ENCODE data around the gene CNTNAP2. TPM values are rescaled to one million over a fixed set of nuclear protein-coding genes. Genes with fewer than 3 reads are reported as not detected.

CNTNAP2 gene
- total RNA-seq = 0.11 TPM in 1 of 2 replicates, not detected in the other

DNA sequence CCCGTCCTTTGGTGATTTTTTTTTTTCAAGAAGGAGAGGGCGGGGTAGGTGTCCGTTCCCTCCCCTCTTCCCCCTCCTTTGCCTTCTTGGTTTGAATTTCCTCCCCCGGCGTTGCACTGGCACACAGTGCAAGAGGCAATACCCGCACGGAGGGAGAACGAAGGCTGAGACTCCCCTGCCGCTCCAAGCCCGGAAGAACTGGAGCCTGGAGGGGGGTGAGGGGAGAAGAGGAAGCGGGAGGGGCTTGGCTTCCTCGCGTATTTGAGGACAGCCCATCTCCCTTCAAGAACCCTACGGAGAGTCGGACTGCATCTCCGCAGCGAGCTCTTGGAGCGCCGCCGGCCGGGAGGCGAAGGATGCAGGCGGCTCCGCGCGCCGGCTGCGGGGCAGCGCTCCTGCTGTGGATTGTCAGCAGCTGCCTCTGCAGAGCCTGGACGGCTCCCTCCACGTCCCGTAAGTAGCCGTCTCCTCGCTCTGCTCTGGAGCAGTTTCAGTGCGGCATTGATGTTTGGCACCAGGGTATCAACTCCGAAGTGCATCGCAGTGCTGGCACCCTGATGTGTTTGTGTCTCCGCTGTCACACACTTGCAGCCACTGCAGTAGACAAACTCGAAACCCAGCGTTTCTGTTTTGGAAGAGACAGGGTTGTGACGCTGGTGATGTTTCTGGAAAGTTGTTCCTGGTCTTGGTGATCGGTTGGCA lies at the start of gene CNTNAP2:
Gene CNTNAP2, plus strand, starts transcription at position 281 of the 702 bp plus-strand sequence. Its CDS starts 76 bp downstream, at position 357.

Small RNA genes lying within 50 kb of the gene (small RNA-seq; reads per million reads assigned to genes)
- not detected for gene AC005518.2
- not detected for gene MIR548F4
- gene RANP2 = not detected
- gene RF00012 = not detected
- gene RF00019 = not detected
- gene RF02271 = not detected
- not detected for gene RN7SL456P
- not detected for gene RN7SL72P
- not detected for gene RNA5SP249
- not detected for gene RNU6-1184P
